HG03095 (cell line): ENCODE measurements around the gene BLOC1S1.

Experiments used
- ATAC-seq: cut with Tn5 transposase; IDR thresholded peaks from one replicate; pipeline ENCODE4 v1.9.1; 2021; ENCODE audit warnings: moderate library complexity; ENCODE audit not compliant: unreplicated experiment

Gene BLOC1S1

DNA sequence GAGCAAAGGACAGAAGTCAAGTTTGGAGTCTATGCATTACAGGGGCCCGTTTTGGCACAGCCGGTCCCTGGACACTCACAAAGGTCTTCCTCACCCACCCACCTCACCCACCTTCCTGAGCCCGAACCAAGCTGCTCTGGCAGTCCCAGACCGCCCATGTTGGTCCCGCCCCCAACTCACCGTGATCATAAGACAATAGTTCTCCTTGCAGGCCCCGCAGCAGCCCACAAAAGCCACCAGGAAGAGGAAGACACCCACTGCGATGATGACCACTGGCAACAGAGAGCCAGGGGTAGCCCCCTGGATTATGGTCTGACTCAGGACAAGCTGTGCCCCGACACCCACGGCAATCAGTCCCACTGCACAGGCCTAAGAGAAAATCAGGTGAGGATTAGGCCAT is 11.1 kb downstream of the BLOC1S1 start:
- ATAC-seq: no peak

DNA sequence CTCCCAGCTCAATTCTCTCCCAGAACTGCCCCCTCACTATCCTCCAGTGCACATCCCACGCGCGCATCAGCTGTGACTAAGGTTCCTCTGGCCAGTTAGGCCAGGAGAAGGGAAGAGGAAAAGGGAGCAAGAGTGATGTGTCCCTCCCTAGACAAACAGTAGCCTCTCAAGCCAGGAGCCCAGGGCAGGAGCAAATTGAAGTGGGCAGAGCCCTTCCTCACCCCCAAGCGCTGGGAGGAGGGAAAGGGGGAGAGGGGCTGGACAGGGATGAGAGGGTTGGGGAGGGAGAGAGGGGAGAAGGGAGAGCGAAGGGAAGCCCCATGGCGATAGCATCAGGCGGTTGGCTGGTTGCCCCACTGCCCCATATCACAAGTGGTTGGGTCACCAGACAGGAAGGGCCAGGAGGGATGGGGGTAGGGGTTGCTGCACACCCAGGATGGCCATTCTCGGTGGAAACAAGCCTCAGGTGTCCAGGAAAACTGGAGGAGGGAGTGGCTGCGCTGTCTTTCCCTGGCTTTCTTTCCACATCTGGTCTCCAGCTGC is 11.9 kb downstream of the BLOC1S1 start:
- ATAC-seq: no peak

DNA sequence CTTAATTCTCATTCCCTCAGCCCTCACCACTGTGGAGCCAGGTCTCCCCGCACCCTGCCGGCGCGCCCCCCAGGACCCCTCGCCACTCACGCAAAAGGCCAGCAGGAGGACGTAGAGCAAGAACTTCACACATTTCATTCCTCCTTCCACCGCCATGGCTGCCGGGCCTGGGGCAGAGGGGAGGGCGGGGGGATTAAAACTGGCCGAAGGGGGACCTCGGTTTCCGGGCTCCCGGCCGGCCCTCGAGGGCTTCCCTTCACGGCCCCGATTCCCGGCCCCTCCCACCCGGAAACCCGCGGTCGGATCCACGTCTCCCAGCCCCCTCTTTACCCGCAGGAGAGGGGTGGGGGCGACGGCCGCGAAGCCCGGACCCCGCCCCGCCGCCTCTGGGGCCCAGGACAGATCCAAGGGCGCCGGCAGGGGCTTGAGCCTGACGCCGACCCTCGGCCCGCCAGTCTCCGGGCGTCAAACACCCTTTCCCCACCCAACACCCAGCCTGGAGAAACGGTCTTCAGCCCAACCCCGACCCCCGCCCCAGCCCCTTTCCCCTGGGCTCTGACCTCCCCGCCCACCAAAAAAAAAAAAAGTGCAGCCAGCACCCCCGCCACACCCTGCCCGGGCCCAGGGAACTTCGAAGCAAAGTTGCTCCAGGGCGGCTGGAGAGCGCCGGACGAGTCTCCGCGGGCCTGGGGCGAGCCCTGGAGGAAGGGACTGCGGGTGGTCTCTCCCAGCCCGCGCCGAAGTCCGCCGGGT is 12.5 kb downstream of the BLOC1S1 start:
- ATAC-seq: peak; percentile 20

DNA sequence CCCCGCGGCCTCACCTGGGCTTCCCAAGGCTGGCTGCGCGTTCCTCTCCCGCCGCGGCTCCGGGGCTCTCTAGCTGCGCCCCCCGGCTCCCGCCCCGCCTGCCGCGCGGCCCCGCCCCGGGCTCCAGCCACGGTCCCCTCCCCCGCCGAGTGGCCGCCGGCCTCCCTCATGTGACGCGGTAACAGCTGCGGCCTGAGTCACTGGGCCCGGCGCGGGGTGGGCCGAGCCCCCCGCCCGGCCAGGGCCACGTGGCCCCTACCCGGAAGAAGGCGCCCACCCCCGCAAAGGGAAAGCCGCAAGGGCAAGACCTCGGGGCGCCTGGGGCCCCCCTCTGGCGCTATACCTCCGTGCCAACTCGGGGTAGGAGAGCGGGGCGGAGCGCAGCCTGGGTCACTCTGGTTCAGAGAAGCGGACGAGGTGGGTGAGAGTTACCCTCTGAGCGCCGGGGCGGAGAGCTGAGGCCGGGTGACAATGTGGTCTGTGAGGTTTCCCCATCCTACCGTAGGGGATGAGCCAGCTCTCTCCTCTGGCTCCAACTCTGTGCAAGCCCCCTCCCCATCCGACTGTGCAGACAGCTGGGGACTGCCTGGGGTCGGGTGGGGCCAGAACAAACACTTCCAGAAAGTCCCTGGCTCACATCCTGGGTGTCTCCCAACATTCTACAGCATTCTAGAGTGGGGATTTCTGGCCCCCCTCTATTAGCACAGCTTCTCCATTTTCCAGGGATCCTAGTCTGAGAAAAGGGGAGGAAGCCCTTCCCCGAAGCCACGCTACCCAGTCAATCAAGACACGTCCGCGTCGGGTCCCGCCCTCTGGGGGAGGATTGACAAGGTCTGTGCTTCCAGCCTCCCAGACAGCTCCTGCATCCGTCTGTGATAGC is 13.3 kb downstream of the BLOC1S1 start, which contains the start of gene CD63:
Gene CD63, minus strand, starts transcription at position 71 of the 880 bp plus-strand sequence. CDS start 668 bp downstream, outside the sequence.
- peak; percentile 63 for ATAC-seq

DNA sequence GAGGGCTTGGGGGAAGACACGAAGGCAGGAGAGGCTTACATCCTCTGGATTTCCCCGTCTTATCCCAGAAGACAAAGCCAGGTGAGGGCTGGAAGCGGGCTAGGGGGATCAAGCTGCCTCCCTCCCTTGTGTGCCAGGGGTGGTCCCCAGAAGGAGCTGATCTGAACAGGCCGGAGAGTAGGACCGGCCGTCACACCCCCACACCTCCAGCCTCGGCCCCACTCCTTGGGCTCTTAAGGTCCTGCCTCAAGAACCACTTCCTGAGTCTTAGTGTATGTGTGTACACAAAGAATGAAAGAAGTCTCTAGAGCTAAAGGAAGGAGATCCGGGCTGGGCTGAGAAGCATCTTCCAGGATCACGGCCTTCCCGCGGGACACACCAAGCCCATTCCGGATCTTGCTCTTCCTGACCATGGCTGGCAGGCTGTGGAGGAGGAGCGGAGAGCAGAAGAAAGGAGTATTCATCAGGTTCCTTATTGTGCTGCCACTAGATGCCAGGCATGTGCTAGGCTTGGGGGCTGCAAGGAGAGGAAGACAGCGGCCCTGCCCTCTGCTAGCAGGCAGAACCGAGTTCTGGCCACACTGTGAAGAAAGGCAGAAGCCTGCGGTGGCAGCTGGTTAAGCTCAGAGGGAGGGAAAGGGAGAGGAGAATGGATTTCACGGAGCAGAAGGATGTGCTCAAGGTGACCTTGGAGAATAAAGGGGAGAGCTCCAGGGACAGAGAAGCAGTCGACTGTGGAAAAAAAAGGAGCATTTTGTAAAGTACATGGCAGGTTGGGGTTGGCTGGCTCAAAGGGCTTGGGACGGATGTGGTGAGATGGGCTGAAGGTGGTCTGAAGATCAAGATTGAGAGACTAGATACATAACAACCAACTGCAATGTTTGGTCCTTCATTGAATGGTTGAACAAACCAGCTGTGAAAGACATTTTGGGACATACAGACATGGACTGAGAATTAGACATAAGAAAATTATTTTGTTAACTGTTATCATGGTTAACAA is 14.3 kb downstream of the BLOC1S1 start:
- ATAC-seq: peak; percentile 39

DNA sequence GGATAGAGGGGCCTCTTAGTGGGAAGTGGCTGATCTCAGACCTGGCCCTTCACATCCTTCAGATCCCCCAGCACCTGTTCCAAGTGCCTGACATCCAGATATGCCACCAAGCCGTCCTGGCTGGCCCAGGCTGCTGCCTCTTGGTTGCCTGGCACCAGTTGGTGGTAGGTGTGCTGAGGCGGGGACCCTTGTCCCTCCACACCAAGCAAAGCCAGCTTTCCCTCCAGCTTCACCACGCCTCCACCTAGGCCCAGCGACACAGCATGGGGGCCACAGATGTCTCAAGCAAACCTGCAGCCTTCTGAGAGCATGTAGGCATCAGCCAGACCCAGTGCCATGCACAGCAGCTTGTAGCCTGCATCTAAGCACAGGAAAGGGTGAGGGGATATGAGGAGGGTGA is 16.4 kb downstream of the BLOC1S1 start:
- ATAC-seq: no peak

DNA sequence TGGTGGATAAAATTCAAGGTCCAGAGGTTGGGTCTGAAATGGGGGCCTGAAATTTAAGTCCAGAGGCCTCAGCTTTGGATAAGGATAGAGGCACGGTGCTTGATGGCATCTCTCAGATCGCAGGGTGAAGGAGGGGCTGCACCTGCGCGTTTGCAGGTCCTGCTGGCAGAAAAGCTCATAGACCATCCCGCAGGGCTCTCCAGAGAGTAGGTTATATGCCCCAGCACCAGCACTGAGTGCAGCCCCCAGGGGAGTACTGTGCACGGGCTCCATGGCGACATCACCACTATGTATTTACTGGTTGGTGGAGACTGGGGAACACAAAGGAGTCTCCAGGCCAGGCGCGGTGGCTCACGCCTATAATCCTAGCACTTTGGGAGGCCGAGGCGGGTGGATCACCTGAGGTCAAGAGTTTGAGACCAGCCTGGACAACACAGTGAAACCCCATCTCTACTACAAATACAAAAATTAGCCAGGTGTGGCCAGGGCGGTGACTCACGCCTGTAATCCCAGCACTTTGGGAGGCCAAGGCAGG is 17.2 kb downstream of the BLOC1S1 start:
- ATAC-seq: no peak

DNA sequence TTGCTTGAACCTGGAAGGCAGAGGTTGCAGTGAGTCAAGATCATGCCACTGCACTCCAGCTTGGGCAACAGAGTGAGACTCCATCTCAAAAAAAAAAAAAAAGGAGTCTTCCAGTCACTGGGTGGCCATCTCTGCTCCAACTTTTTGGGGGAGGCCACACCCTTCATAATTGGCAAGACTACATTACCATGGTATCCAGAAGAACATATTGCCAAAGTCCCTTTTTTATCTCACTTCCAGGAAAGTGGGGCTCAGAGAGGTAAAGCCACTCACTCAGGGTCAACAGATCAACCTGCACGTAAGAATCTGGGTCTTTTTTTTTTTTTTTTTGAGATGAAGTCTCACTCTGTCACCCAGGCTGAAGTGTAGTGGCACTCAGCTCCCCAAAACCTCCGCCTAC is 18.0 kb downstream of the BLOC1S1 start:
- ATAC-seq: no peak

DNA sequence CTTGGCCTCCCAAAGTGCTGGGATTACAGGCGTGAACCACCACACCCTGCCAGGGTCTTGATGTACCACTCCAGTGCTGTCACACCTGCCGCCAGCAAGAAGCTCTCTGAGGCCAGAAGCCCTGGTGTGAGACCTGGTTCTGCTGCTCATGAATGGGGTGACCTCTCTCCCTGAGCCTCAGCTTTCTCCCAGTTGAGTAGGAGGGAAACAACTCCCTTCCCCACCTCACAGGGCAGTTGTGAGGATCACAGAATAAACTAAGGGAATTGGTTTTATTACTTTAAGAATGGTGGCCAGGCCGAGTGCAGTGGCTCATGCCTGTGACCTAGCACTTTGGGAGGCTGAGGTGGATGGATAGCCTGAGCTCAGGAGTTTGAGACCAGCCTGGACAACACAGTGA is 18.7 kb downstream of the BLOC1S1 start:
- ATAC-seq: no peak

DNA sequence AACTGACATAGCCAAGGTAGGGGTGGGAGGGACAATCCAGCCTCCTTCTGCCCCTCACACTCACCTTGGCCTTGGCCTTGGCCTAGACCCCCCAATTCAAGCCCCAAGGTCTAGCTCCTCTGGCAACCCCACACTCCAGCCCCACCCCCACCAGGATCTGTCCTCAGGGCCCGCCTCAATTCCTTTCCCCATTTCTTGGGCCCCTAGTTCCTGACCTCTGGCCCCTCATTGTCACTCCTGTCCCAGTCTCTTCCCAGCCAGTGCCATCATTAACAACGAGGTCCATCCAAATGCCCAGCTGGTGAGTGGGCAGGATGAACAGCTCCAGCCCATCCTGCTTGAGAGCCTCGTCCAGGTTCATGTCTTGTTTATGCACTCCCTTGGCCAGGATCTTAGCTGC is 20.2 kb downstream of the BLOC1S1 start:
- no peak for ATAC-seq

DNA sequence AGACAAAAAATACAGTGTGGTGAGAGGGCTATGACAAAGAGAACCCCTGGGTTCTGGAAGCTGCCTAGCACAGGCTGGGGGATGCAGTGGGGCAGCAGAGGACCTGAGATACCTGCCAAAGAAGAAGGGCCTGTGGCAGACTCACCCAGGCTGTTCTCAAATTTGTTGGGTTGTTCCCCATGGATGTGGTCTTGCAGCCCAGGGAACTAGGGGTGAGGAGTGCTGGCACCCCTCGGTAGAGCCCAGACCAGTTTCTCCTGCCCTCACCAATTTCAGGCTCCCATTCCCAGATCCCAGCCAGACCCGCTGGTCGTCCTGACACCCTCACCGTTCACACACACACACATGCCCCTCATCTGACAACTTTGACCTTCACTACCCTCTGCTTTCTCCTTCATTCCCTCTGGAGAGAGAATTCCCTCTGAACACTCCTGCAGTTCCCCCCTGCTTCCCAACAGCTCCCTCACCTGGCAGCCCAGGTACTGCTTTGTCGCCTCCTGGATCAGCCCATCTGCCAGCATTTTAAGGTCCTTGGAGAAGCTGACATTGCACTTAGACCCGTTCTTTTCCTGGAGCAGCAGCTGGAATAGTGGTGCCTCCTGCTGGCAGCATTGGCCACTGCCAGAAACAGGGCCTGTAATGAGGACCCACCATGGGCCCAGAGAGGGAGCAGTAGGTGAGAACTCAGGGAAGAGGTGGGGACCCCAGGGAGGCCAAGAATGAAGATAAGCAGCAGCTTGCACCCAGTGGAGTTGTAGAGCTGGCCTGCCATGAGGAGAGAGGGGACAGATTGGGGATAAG is 21.1 kb downstream of the BLOC1S1 start:
- ATAC-seq: no peak

DNA sequence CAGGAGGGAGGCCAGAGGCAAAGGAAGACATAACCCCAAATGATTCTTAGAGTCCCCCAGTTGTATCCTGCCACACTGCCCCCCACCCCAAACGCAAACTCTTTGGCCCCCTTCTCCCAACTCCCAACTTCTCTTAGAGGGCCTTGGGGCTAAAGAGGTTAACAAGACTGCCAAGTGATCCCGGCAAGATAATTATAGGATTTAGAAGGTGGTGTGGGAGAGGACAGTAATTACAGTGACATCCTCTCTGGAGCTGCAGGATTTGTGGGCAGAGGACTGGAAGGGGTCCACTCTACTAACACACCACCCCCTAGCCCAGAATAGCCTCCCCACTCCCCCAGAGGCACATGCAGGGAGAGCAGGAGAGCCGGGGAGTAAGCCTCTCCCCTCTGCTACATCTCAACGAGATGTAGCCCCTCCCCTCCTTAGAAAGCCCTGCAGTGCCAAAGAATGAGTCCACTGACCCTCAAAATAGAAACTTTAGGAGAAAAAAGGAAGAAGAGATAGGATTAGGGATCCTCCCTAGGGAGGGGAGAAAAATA is 21.8 kb downstream of the BLOC1S1 start:
- no peak for ATAC-seq

DNA sequence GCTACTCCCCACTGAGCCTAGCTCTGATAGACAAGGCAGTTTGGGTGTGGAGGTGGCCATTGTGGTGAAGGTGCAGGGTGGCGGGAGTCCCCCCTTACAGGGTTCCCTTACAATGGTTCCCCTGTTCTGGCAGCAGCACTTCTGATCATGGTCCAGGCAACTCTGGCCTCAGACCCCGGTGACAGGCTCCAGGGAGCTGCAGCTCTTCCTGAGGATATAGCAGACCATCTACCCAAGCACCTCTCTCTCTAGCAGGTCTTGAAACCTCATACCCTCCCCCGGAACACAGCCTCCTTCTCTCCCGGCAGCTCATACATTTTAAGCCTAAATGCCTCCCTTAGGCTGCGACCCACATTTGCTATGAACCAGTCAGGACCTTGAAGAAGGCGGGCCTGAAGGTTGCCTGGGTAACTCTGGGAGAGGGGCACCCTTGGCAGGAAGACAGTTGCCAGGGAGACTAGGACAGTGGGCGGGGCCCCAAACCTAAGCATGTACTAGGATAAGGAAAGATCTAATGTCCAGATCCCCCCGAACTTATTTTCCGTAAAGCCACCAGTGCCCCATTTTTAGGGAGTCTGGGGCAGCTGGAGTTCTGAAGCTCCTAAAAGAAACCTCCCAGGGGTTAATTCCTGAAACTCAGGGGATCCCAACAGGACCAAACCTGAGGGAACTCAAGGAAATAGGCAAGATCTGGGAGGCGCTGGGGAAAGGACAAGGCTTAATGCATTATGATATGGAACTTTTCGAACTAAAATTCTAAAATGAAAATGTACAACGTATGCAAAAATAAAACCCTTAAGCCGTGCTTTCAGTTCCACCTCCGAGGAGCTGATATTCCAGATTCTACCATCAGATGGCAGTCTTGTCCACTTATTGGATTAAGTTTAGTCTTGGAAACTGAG is 22.5 kb downstream of the BLOC1S1 start:
- ATAC-seq: peak; percentile 79

DNA sequence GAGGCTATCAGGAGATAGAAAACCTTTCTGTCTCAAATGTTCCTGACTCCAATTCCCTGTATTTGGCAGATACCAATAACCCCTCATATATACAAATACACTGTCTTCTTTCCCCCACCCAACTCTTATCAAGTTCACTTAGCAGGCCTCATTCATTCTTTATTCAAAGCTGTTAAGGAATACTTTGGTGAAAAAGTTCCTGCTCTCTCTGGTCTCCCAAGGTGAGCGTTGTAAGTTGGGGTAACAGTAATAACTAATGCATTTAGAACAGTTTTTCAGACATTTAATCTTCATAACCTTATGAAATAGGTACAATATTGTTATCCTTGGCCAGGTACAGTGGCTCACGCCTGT is 23.2 kb downstream of the BLOC1S1 start:
- ATAC-seq: no peak

DNA sequence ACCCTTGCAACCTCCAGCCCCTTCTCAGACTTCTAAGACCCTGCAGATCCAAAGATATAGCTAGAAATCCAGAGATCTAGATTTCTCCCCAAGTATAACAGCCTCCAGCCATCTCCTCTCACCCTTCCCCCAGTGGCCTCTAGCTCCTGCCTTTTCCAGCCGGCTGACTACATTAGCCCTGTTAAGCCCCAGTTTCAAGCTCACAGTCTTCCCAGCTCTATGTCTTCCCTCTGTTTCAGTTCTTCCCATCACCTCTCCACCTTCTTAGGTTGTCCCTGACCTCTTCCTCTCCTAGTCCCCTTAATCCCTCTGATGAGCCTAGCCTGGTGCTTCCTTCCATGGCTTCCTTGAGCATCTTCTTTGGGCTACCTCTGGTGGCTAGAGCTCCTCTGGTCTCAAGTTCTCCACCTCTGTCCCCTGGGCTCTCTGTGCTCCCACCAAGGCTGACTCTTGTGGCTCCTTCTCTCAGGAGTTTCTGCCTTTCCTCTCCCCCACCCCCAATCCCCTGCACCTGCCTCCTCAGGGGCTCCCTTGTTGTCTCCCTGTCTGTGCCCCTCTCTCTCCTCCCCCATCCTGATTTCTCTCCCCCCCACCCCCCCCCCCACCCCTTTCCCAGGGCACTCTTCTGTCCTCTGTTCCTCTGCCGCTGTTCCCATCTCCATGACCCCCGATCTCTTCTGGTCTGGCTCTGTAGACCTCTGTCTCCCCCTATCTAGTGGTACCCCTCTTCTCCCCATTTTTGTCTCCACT is 26.3 kb downstream of the BLOC1S1 start:
- no peak for ATAC-seq

DNA sequence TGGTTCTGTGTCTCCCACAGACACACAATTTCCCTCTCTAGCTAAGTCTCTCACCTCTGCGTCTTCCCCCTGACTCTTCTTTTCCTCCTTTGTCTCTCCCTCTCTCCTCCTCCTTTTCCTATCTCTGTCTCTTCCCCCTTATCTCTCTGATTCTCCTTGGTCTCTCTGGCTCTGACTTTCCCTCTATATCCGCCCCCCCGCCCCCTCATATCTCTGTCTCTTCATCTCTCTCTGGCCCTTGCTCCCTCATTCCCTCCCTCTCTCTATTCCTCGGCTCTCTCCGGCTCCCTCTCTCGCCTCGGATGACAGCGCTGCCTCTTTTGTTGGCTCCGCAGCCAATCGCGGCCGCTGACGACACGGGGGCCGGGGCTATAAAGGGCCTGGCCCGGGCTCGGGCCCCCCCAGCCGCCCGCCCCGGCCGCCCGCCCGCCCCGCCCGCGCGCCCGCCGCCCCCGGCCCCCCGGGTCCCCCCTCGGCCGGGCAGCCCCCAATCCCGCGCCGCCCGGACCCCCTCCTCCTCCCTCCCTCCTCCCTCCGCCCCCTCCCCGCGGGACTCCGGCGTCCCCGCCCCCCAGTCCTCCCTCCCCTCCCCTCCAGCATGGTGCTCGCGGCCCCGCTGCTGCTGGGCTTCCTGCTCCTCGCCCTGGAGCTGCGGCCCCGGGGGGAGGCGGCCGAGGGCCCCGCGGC is 27.0 kb downstream of the BLOC1S1 start, which contains the start of gene GDF11:
Gene GDF11, plus strand, starts transcription at position 404 of the 687 bp plus-strand sequence. Its CDS starts 195 bp downstream, at position 599.
- ATAC-seq: peak; percentile 28
